K562 (cell line): Measurements from ENCODE around the gene CACNA2D4. TPM values are rescaled to one million over a fixed set of nuclear protein-coding genes. Genes with fewer than 3 reads are reported as not detected.

Experiments used
- ATAC-seq: fragments of 200-7000 bp; cut with Tn5 transposase; 3 replicates; pipeline ENCODE4 v1.9.1; 2020; ENCODE audit warnings: moderate library complexity
- BruUV-seq: library from RNA; stranded (reverse); fragments of 400-500 nt; replicated peaks from 2 replicates; lab custom pipeline; 2021; lab: Mats Ljungman, UMichigan
- CTCF ChIA-PET: fragments of 300-600 bp; formaldehyde crosslinking; extraction: SDS; loops from one replicate; lab custom pipeline; 2021; ENCODE audit warnings: low intra/inter-chr PET ratio; lab: Yijun Ruan, JAX
- POLR2A ChIA-PET: fragments of 300-600, 350-650 bp; sonication (Branson Sonifier 250); formaldehyde crosslinking; extraction: SDS; loops from one replicate; lab custom pipeline; 2021; ENCODE audit warnings: antibody characterized with exemption, inconsistent platforms; lab: Yijun Ruan, JAX
- DNase-seq, 4 experiments: peaks; one replicate each; pipeline versions ENCODE4 v3.0.0 to v3.0.0-alpha.2; 2011 to 2018; ENCODE audit warnings: low spot score in 3 of 4, mixed read lengths in 3 of 4; ENCODE audit errors: extremely low read depth in 1 of 4
- FAIRE-seq: peaks from 2 replicates; lab custom pipeline; 2011; peaks lifted over from hg19 to GRCh38; lab: Jason Lieb, UNC
- H2AFZ ChIP-seq: 2 replicates; pipeline ENCODE4 v1.6.0; 2011; ENCODE audit warnings: low read depth, low read length, control low read depth, inconsistent platforms
- H3K27ac ChIP-seq: fragments of 200-600 bp; 3 replicates; pipeline ENCODE4 v1.8.0; 2011; ENCODE audit warnings: low read depth, mild to moderate bottlenecking, control low read depth, inconsistent platforms, low read length, moderate library complexity, mixed read lengths; ENCODE audit errors: extremely low read depth
- H3K27me3 ChIP-seq, 2 experiments: fragments of 300-600 bp in 1 of 2; 2 replicates in 1 of 2; 3 replicates in 1 of 2; pipeline versions ENCODE4 v1.6.0 to v1.8.0; 2011; ENCODE audit warnings: inconsistent platforms in 2 of 2, low read length in 2 of 2, mild to moderate bottlenecking in 1 of 2, mixed read lengths in 1 of 2, moderate library complexity in 1 of 2; ENCODE audit not compliant: control insufficient read depth in 2 of 2, insufficient read depth in 2 of 2
- H3K36me3 ChIP-seq: fragments of 300-600 bp; 3 replicates; pipeline ENCODE4 v1.8.0; 2011; ENCODE audit warnings: mild to moderate bottlenecking, low read length, inconsistent platforms; ENCODE audit not compliant: control insufficient read depth, insufficient read depth
- H3K4me1 ChIP-seq, 2 experiments: fragments of 200-600 bp in 1 of 2; replicated peaks in 1 of 2; 2 replicates in 1 of 2; 3 replicates in 1 of 2; pipeline versions ENCODE4 v1.5.1 to v1.8.0; 2011; ENCODE audit warnings: inconsistent platforms in 2 of 2, low read length in 2 of 2, mild to moderate bottlenecking in 1 of 2, mixed read lengths in 1 of 2, moderate library complexity in 1 of 2; ENCODE audit not compliant: control insufficient read depth in 2 of 2, insufficient read depth in 2 of 2
- H3K4me2 ChIP-seq: 2 replicates; pipeline ENCODE4 v1.6.1; 2011; ENCODE audit warnings: low read length, control low read depth, inconsistent platforms, mixed read lengths; ENCODE audit not compliant: insufficient read depth
- H3K4me3 ChIP-seq: fragments of 200-600 bp; sonication (generic), shearing (Covaris generic); 2 replicates; pipeline ENCODE4 v1.5.1; 2016; ENCODE audit warnings: control low read depth, inconsistent platforms
- H3K79me2 ChIP-seq: fragments of 200-600 bp; 3 replicates; pipeline ENCODE4 v1.8.0; 2011; ENCODE audit warnings: low read length, inconsistent platforms; ENCODE audit not compliant: control insufficient read depth, insufficient read depth
- H3K9ac ChIP-seq, 2 experiments: 2 replicates each; pipeline versions ENCODE4 v1.6.0 to v1.6.1; 2011; ENCODE audit warnings: low read depth in 2 of 2, low read length in 2 of 2, control low read depth in 1 of 2, inconsistent platforms in 1 of 2, mild to moderate bottlenecking in 1 of 2, mixed read lengths in 1 of 2; ENCODE audit not compliant: insufficient read depth in 1 of 2
- H3K9me1 ChIP-seq: one replicate; pipeline ENCODE4 v1.6.0; 2011; ENCODE audit warnings: inconsistent platforms, mild to moderate bottlenecking, low read length, moderate library complexity; ENCODE audit not compliant: control insufficient read depth, insufficient read depth
- H3K9me3 ChIP-seq: replicated peaks from 2 replicates; pipeline ENCODE4 v1.5.1; 2011; ENCODE audit warnings: low read depth, low read length, inconsistent platforms; ENCODE audit not compliant: control insufficient read depth, insufficient read depth
- H4K20me1 ChIP-seq: replicated peaks from 2 replicates; pipeline ENCODE4 v1.6.1; 2011; ENCODE audit warnings: low read length, inconsistent platforms, mixed read lengths; ENCODE audit not compliant: control insufficient read depth, insufficient read depth
- CC2D1A ChIP-seq: fragments of 450-650 bp; IDR thresholded peaks from 2 replicates; pipeline ENCODE4 v1.6.1; 2017; ENCODE audit warnings: mild to moderate bottlenecking
- SFPQ ChIP-seq: fragments of 200-400 bp; formaldehyde crosslinking; IDR thresholded peaks from 2 replicates; pipeline ENCODE4 v1.6.1; 2017; ENCODE audit warnings: mild to moderate bottlenecking, low read depth, low read length, moderate library complexity
- whole genome bisulfite sequencing: fragments of 100-300 bp; shearing (Covaris generic); methylation state at CpG from one replicate; pipeline ENCODE4 v1.1.6; 2016; ENCODE audit warnings: low coverage, mixed read lengths; ENCODE audit not compliant: insufficient coverage; ENCODE audit errors: missing lambda C conversion rate; 5-methylcytosine and 5-hydroxymethylcytosine counted together
- in situ Hi-C: fragments of 300-500 bp; cut with MboI; formaldehyde crosslinking; loops from 4 replicates; pipeline ENCODE4 v1.15.0; 2018; ENCODE audit warnings: inconsistent platforms, mixed read lengths
- intact Hi-C: fragments of 100-400 bp; cut with micrococcal nuclease; formaldehyde crosslinking; loops from 2 replicates; pipeline ENCODE4 v1.14.2; 2022
- polyA plus RNA-seq, 8 experiments: library from polyadenylated mRNA; depleted of rRNA in 4 of 8; stranded (reverse) in 5 of 8; unstranded in 3 of 8; fragments of >200 nt; fragmentation: Nextera tagmentation in 2 of 8; fragmentation: Illumina TruSeq in 1 of 8; extraction: Ambion mirVana in 2 of 8; extraction: Trizol in 1 of 8; gene quantifications; 2 replicates each; pipeline versions ENCODE4 v1.2.1 to v1.2.3, GENCODE V29; 2011 to 2014; ENCODE audit warnings: inconsistent platforms in 1 of 8, missing spikeins in 1 of 8
- total RNA-seq, 7 experiments: library from RNA; depleted of rRNA in 6 of 7; stranded (reverse); fragments of >200 nt in 6 of 7; fragmentation: Illumina TruSeq in 2 of 7; extraction: Trizol in 2 of 7; gene quantifications; 2 replicates each; pipeline versions ENCODE4 v1.2.1 to v1.2.3, GENCODE V29; 2011 to 2021; ENCODE audit warnings: low replicate concordance in 1 of 7

The CACNA2D4 gene
- total and polyA plus RNA-seq, 9 of the 15 experiments (the other 6 are each of a cell fraction or from before 2014, with no cell fraction given): 0.04 to 0.69 (median 0.40) TPM; not detected in 3

- no peak for TF ChIP-seq SFPQ
- TF ChIP-seq, all 486 proteins: peak for 0
Measured at GRCh38 chr12:1836854-1837421, 81.5 kb downstream of the CACNA2D4 start (continued).

GRCh38 chr12:1836241-1836803 lies 82.1 kb downstream of the CACNA2D4 start:
- in situ Hi-C loops (no loop called here), intact Hi-C loops (no loop called here)
- H3K9me1 ChIP-seq: no peaks in the 10 kb centered on the region
- H3K4me1 ChIP-seq: peaks cover 0 to 8% of the 10 kb centered on the region in 2 experiments; a peak in 1 of 5 replicates
- no TSS peak for BruUV-seq
- H4K20me1 ChIP-seq: 0 out of 2 replicates have a peak, but pooled peaks cover under 1% of the 10 kb centered on the region
- H3K27me3 ChIP-seq: peaks cover 28 to 78% of the 10 kb centered on the region in 2 experiments
- H3K79me2 ChIP-seq: no peaks in the 10 kb centered on the region
- no peak overlapping the region for H3K9ac ChIP-seq
- no peak for TF ChIP-seq CC2D1A
- DNase-seq (no peak), ATAC-seq (no peak), FAIRE-seq (no peak)
- H3K36me3 ChIP-seq: no peaks in the 10 kb centered on the region
- H3K9me3 ChIP-seq: no peaks in the 10 kb centered on the region
- WGBS: 0% methylated on average over 4 of the region's 7 CpGs
- no peak overlapping the region for H3K4me3 ChIP-seq
- ChIA-PET POLR2A (no interaction called here), CTCF (no interaction called here)
- no peak overlapping the region for H3K4me2 ChIP-seq
- H3K27ac ChIP-seq: no peak overlapping the region
- no peak overlapping the region for H2AFZ ChIP-seq
